Thyroid gland (tissue), 4 donors: ENCODE results near the gene SGPL1. TPM values are rescaled to one million over a fixed set of nuclear protein-coding genes. Genes with fewer than 3 reads are reported as not detected.
A peak's percentile ranks its signal among the peaks of the same experiment; 100 is the strongest.

Experiments used
- DNase-seq, 2 donors: peaks; one replicate each; pipeline ENCODE4 v3.0.0-alpha.2; 2019
- H3K27ac ChIP-seq, 3 donors: fragments of 200-600 bp; sonication (generic); 1 replicate in 2 of 3; 2 replicates in 1 of 3; pipeline ENCODE4 v1.5.1; 2016 to 2019; ENCODE audit warnings: mild to moderate bottlenecking in 1 of 3, moderate library complexity in 1 of 3
- H3K27me3 ChIP-seq: fragments of 200-600 bp; sonication (generic); one replicate; pipeline ENCODE4 v1.5.1; 2019
- H3K36me3 ChIP-seq, 2 donors: fragments of 200-600 bp; sonication (generic); one replicate each; pipeline ENCODE4 v1.5.1; 2016 to 2019
- H3K4me1 ChIP-seq, 2 donors: fragments of 200-600 bp; sonication (generic); one replicate each; pipeline ENCODE4 v1.5.1; 2017 to 2019
- H3K4me3 ChIP-seq, 3 donors: fragments of 200-600 bp; sonication (generic); replicated peaks in 1 of 3; 1 replicate in 2 of 3; 2 replicates in 1 of 3; pipeline ENCODE4 v1.5.1; 2016; ENCODE audit warnings: mild to moderate bottlenecking in 1 of 3
- H3K9me3 ChIP-seq: fragments of 200-600 bp; sonication (generic); one replicate; pipeline ENCODE4 v1.5.1; 2017
- POLR2A ChIP-seq, 2 donors: fragments of 450-650 bp; IDR thresholded peaks; one replicate each; pipeline ENCODE4 v1.6.1; 2017; ENCODE audit warnings: antibody characterized with exemption in 2 of 2, mild to moderate bottlenecking in 2 of 2, moderate library complexity in 1 of 2
- WGBS, 2 donors: methylation state at CpG; one replicate each; pipeline ENCODE4 v1.1.5; 2017; 5-methylcytosine and 5-hydroxymethylcytosine counted together
- intact Hi-C: fragments of 100-400 bp; cut with DNase I; formaldehyde crosslinking; loops from one replicate; pipeline ENCODE4 v1.15.1; 2023
- total RNA-seq, 4 donors: library from RNA; depleted of rRNA; stranded (reverse); fragments of >200 nt; gene quantifications; one replicate each; pipeline ENCODE4 v1.2.3, GENCODE V29; 2016
- TF ChIP-seq, protein P1 (sequence below), 6 experiments: fragments of 200-600 bp in 3 of 6; fragments of 450-650 bp in 3 of 6; sonication (generic) in 3 of 6; IDR thresholded peaks; one replicate each; pipeline ENCODE4 v1.5.1; 2016 to 2019; ENCODE audit warnings: antibody characterized with exemption in 6 of 6, mild to moderate bottlenecking in 2 of 6, inconsistent platforms in 1 of 6, moderate library complexity in 1 of 6

The SGPL1 gene
- total RNA-seq, 4 donors from 2014 or later: 40.6 to 64.4 (median 46.1) TPM

DNA sequence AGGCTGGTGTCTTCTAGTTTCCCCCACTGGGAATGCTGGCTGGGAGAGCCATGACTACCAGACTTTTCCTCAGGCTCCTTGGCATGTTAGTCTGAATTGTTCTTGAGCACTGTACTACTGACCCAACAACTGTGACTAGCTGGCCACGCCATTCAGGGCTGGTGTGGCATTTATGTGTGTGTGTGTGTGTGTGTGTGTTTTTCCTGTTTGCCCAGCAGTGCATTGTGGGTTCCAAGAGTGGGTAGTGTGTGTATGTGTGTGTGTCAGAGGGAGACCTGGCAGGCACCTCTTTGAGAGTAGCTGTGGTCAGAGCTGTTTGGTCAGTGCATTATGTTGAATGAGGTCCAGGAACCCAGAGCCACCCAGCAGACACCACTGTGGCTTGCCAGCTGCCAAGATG is 63.5 kb downstream of the SGPL1 start:
- Histone ChIP-seq H3K4me1 (peaks cover 0 to 14% of the 10 kb centered on the region in 2 donors), H3K9me3 (no peaks in the 10 kb centered on the region), H3K4me3 (no peak overlapping the region), H3K27me3 (no peaks in the 10 kb centered on the region), H3K36me3 (peaks cover 9 to 11% of the 10 kb centered on the region in 2 donors), H3K27ac (peak overlapping the region; percentile 36 to 77 (median 42))
- intact Hi-C loops: loop anchor here (2.0 to 10.0 kb wide), 3 partner anchors 64 to 414 kb away; partner anchors contain the start of gene SGPL1
- peak; percentile 60 to 67 for DNase-seq
- WGBS, 2 donors: 0 to 13% methylated on average over 1 of the region's 1 CpG
- TF ChIP-seq POLR2A (IDR thresholded peaks at IDR 0.05): no peak
- TF ChIP-seq, protein P1, sequence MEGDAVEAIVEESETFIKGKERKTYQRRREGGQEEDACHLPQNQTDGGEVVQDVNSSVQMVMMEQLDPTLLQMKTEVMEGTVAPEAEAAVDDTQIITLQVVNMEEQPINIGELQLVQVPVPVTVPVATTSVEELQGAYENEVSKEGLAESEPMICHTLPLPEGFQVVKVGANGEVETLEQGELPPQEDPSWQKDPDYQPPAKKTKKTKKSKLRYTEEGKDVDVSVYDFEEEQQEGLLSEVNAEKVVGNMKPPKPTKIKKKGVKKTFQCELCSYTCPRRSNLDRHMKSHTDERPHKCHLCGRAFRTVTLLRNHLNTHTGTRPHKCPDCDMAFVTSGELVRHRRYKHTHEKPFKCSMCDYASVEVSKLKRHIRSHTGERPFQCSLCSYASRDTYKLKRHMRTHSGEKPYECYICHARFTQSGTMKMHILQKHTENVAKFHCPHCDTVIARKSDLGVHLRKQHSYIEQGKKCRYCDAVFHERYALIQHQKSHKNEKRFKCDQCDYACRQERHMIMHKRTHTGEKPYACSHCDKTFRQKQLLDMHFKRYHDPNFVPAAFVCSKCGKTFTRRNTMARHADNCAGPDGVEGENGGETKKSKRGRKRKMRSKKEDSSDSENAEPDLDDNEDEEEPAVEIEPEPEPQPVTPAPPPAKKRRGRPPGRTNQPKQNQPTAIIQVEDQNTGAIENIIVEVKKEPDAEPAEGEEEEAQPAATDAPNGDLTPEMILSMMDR (IDR thresholded peaks at IDR 0.05): no peak

DNA sequence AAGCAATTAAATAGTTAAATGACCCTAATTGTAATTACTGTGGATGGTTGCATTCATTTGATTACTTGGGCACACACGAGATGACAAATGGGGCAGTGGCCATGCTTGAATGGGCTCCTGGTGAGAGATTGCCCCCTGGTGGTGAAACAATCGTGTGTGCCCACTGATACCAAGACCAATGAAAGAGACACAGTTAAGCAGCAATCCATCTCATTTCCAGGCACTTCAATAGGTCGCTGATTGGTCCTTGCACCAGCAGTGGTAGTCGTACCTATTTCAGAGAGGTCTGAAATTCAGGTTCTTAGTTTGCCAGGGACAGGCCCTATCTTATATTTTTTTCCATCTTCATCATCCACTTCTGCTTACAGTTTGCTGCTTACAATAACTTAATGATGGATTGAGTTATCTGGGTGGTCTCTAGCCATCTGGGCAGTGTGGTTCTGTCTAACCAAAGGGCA is 64.4 kb downstream of the SGPL1 start:
- H3K27me3 ChIP-seq: no peaks in the 10 kb centered on the region
- H3K27ac ChIP-seq: peak overlapping the region in 1 of 3 donors; percentile 77
- TF ChIP-seq, protein P1 (IDR thresholded peaks at IDR 0.05): peak; percentile 83 to 97 (median 91)
- no peak for TF ChIP-seq POLR2A (IDR thresholded peaks at IDR 0.05)
- peak; percentile 78 to 85 for DNase-seq
- peaks cover 15 to 16% of the 10 kb centered on the region in 2 donors for H3K36me3 ChIP-seq
- intact Hi-C loops: loop anchor here (5.0 kb wide), 1 partner anchor 318 kb away; no protein-coding TSS in a partner anchor
- WGBS, 2 donors: 5 to 9% methylated on average over 4 of the region's 4 CpGs
- peaks cover 0 to 14% of the 10 kb centered on the region in 2 donors for H3K4me1 ChIP-seq
- H3K4me3 ChIP-seq: no peak overlapping the region
- H3K9me3 ChIP-seq: no peaks in the 10 kb centered on the region

DNA sequence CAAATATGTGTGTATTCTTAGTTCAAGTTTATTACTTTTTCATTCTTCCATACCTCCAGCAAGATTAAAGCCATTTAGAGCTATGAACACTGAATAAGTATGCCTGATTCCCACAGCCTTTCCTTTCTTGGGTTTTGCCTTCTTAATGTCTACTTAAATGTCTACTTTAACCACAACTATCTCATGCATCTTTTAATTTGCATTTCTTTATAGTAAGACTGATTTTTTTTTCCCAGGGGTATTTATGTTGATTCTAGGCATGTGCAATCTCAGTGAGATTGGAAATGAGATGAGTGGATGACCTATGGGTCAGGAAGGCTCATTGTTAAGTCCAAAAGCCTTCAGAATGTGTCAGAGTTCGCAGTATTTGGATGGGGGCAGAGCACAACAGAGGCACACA is 69.0 kb downstream of the SGPL1 start:
- WGBS, 2 donors: 90 to 95% methylated on average over 1 of the region's 1 CpG
- intact Hi-C loops: loop anchor here (5.0 kb wide), 1 partner anchor 322 kb away; no protein-coding TSS in a partner anchor
- Histone ChIP-seq H3K9me3 (no peaks in the 10 kb centered on the region), H3K4me3 (no peak overlapping the region), H3K4me1 (peaks cover 1 to 9% of the 10 kb centered on the region in 2 donors), H3K36me3 (peaks cover 9 to 10% of the 10 kb centered on the region in 2 donors), H3K27me3 (no peaks in the 10 kb centered on the region), H3K27ac (no peak overlapping the region)
- TF ChIP-seq POLR2A (IDR thresholded peaks at IDR 0.05): no peak
- TF ChIP-seq, protein P1 (IDR thresholded peaks at IDR 0.05): no peak
- no peak for DNase-seq

DNA sequence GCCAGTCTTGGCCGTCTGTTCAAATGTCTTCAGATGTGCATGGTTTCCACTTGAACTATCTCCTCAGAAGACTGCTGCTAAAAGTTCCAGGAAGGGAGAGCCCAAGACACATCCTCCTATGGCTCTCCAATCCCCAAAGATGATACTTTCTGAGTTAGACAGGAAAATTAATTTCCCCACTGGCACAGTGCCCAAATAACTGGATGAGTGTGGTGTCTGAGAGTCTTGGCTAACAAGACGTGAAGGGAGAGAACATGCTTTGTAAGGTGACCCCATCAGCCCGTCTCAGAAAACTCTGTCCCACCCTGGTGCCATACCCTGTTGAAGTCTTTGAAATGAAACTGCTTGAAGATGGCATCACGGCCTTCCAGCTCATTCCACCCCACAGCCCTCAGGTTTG is 69.7 kb downstream of the SGPL1 start:
- DNase-seq: no peak
- TF ChIP-seq, protein P1 (IDR thresholded peaks at IDR 0.05): no peak
- TF ChIP-seq POLR2A (IDR thresholded peaks at IDR 0.05): no peak
- Histone ChIP-seq H3K27me3 (no peaks in the 10 kb centered on the region), H3K9me3 (no peaks in the 10 kb centered on the region), H3K27ac (no peak overlapping the region), H3K4me1 (peaks cover 2 to 9% of the 10 kb centered on the region in 2 donors), H3K4me3 (no peak overlapping the region), H3K36me3 (peaks cover 9 to 10% of the 10 kb centered on the region in 2 donors)
- intact Hi-C loops: no loop called here
- 85 to 89% methylated on average over 4 of the region's 4 CpGs for WGBS, 2 donors
